Endometrial microvascular endothelial cells (primary cell): Measurements from ENCODE around the gene LTA4H. TPM values are rescaled to one million over a fixed set of nuclear protein-coding genes. Genes with fewer than 3 reads are reported as not detected.

Source experiments
- total RNA-seq: library from RNA; depleted of rRNA; stranded (reverse); fragments of >200 nt; gene quantifications from one replicate; pipeline ENCODE4 v1.2.3, GENCODE V29; 2015; ENCODE audit errors: inconsistent ontology term

Gene LTA4H
- total RNA-seq, 1 donor from 2014 or later = 76.6 TPM

Other genes starting within 250 kb of the LTA4H start
- 119 TPM for gene NTN4, start 244.8 kb downstream of the LTA4H start, total RNA-seq
- 20.9 TPM for gene SNRPF, start 176.6 kb downstream of the LTA4H start, total RNA-seq
- gene CCDC38, start 93.0 kb downstream of the LTA4H start, total RNA-seq = not detected
- gene AMDHD1, start 92.3 kb downstream of the LTA4H start, total RNA-seq = not detected
- gene HAL, start 39.2 kb downstream of the LTA4H start, total RNA-seq = 0.09 TPM
- 28.1 TPM for gene ELK3, start 158.8 kb upstream of the LTA4H start, total RNA-seq